H54 (cell line): ENCODE data around the gene AP5S1.

Experiments used
- DNase-seq: peaks from one replicate; pipeline ENCODE4 v3.0.0; 2011; ENCODE audit warnings: low spot score, mixed read lengths; ENCODE audit not compliant: insufficient read length
- FAIRE-seq: peaks from 3 replicates; lab custom pipeline; 2011; peaks lifted over from hg19 to GRCh38; lab: Jason Lieb, UNC
- POLR2A ChIP-seq: IDR thresholded peaks from 2 replicates; pipeline ENCODE4 v1.6.1; 2011; ENCODE audit warnings: low read depth, mild to moderate bottlenecking, low read length

The AP5S1 gene

GRCh38 chr20:3857405-3857804, 37.1 kb downstream of the AP5S1 start:
- no peak for DNase-seq
- no peak for FAIRE-seq
- no peak for TF ChIP-seq POLR2A

- FAIRE-seq, result no peak
- no peak for DNase-seq
- no peak for TF ChIP-seq POLR2A
Measured at GRCh38 chr20:3858689-3859088, 38.3 kb downstream of the AP5S1 start.

DNA sequence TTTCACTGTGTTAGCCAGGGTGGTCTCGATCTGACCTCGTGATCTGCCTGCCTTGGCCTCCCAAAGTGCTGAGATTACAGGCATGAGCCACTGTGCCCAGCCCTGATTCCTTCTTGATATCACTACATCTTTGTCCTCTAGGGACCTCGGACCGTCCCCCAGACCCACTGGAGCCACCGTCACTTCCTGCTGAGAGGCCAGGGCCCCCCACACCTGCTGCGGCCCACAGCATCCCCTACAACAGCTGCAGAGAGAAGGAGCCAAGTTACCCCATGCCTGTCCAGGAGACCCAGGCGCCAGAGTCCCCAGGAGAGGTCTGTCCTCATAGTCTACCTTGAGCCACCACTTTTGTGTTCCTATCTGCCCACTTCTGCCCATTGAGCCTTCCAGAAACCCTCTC, 40.8 kb downstream of the AP5S1 start:
- FAIRE-seq (no peak), DNase-seq (no peak)
- no peak for TF ChIP-seq POLR2A

DNA sequence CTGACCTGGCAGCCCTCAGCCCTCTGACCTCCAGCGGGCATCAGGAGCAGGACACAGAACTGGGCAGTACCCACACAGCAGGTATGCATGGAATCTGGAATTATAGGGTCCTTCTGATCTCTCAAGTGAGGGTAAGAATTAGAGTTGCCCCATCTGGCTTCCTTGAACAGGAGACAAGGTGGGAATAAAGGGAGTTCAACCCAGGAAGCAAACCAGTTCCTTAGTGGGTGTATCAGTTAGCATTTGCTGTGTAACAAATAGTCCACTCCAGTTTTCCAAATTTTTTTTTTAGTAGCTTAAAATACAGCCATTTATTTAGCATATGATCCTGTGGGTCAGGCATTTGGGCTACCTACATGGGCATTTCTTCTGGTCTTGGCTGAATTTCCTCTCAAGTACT, 42.0 kb downstream of the AP5S1 start:
- DNase-seq (no peak), FAIRE-seq (no peak)
- no peak for TF ChIP-seq POLR2A

- FAIRE-seq (no peak), DNase-seq (no peak)
- TF ChIP-seq POLR2A, result no peak
Measured at GRCh38 chr20:3863317-3863716, 43.0 kb downstream of the AP5S1 start.

DNA sequence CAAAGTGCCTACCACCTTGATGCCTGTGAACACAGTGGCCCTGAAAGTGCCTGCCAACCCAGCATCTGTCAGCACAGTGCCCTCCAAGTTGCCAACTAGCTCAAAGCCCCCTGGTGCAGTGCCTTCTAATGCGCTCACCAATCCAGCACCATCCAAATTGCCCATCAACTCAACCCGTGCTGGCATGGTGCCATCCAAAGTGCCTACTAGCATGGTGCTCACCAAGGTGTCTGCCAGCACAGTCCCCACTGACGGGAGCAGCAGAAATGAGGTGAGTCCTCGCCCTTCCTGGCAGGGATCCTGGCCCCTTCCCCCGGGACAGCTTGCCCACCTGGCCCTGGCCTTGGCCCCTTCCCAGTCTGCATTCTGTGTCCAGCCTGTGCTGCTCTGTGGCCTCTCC, 44.2 kb downstream of the AP5S1 start:
- FAIRE-seq (no peak), DNase-seq (no peak)
- TF ChIP-seq POLR2A, result no peak

GRCh38 chr20:3865152-3865886, 45.0 kb downstream of the AP5S1 start:
- no peak for DNase-seq
- TF ChIP-seq POLR2A, result no peak
- FAIRE-seq, result no peak

GRCh38 chr20:3865887-3866407, 45.6 kb downstream of the AP5S1 start:
- no peak for TF ChIP-seq POLR2A
- DNase-seq (no peak), FAIRE-seq (no peak)

- DNase-seq (no peak), FAIRE-seq (no peak)
- no peak for TF ChIP-seq POLR2A
Measured at GRCh38 chr20:3866464-3866863, 46.1 kb downstream of the AP5S1 start.

GRCh38 chr20:3867802-3868201, 47.5 kb downstream of the AP5S1 start:
- no peak for TF ChIP-seq POLR2A
- DNase-seq (no peak), FAIRE-seq (no peak)

GRCh38 chr20:3869839-3870634, 49.7 kb downstream of the AP5S1 start:
- DNase-seq (no peak), FAIRE-seq (no peak)
- TF ChIP-seq POLR2A, result no peak

DNA sequence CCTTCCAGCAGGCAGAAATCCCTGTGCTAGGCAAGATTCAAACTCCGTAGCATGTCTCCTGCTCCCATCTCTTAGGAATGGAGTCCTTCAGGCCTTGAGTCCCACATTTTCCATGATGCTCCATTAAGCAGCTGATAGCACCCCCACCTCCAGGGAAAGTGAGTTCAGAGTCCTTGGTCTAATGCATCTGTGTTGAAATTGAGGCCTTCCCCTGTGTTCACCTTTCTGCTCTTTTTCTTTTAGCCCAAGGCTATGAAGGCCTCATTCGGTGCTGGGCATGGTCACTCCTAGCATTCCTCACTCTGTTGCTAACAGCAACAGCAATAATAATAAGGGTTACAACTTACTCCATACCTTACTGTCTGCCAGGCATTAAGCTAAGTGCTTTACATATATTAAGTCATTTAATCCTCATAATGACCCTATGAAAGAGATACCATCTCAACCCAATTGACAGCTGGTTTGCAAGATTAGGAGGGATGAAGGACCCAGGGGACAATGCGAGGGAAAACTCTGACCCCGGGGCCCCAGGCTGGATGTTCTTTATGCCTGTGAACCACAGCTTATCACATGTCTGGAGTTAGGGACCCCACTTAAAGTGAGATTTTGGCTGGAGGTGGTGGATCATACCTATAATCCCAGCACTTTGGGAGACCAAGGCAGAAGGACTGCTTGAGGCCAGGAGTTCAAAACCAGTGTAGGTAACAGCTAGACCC, 51.4 kb downstream of the AP5S1 start:
- DNase-seq (no peak), FAIRE-seq (no peak)
- TF ChIP-seq POLR2A, result no peak

GRCh38 chr20:3873507-3873906, 53.2 kb downstream of the AP5S1 start:
- no peak for TF ChIP-seq POLR2A
- no peak for DNase-seq
- no peak for FAIRE-seq
